Keratinocyte (primary cell): Measurements from ENCODE around the gene CD209. TPM values are rescaled to one million over a fixed set of nuclear protein-coding genes. Genes with fewer than 3 reads are reported as not detected.

Experiments used
- DNase-seq: peaks from one replicate; pipeline ENCODE4 v3.0.0-alpha.2; 2011; ENCODE audit warnings: low read depth, missing footprints, low spot score
- FAIRE-seq: peaks from 2 replicates; lab custom pipeline; 2011; peaks lifted over from hg19 to GRCh38; lab: Jason Lieb, UNC
- H2AFZ ChIP-seq: 2 replicates; pipeline ENCODE4 v1.6.0; 2012; ENCODE audit warnings: low read length, control low read depth, inconsistent platforms; ENCODE audit not compliant: control insufficient read depth
- H3K27ac ChIP-seq: 2 replicates; pipeline ENCODE4 v1.5.1; 2011; ENCODE audit warnings: low read length; ENCODE audit not compliant: control insufficient read depth, insufficient read depth
- H3K27me3 ChIP-seq: 3 replicates; pipeline ENCODE4 v1.6.0; 2011; ENCODE audit warnings: low read length; ENCODE audit not compliant: control insufficient read depth, insufficient read depth; ENCODE audit errors: extremely low read depth
- H3K36me3 ChIP-seq, 2 experiments: 2 replicates in 1 of 2; 3 replicates in 1 of 2; pipeline ENCODE4 v1.5.1; 2011; ENCODE audit warnings: low read length in 2 of 2, mild to moderate bottlenecking in 1 of 2; ENCODE audit not compliant: control insufficient read depth in 2 of 2, insufficient read depth in 2 of 2; ENCODE audit errors: extremely low read depth in 1 of 2
- H3K4me1 ChIP-seq: 3 replicates; pipeline ENCODE4 v1.5.1; 2011; ENCODE audit warnings: low read length; ENCODE audit not compliant: control insufficient read depth, insufficient read depth; ENCODE audit errors: extremely low read depth
- H3K4me2 ChIP-seq: 3 replicates; pipeline ENCODE4 v1.6.0; 2011; ENCODE audit warnings: low read depth, low read length; ENCODE audit not compliant: control insufficient read depth, insufficient read depth; ENCODE audit errors: extremely low read depth
- H3K4me3 ChIP-seq, 3 experiments: fragments of 200-600 bp in 1 of 3; sonication (generic) in 1 of 3; 2 replicates in 2 of 3; 3 replicates in 1 of 3; pipeline ENCODE4 v1.5.1; 2011 to 2016; ENCODE audit warnings: low read length in 3 of 3, mild to moderate bottlenecking in 3 of 3, control low read depth in 2 of 3, inconsistent platforms in 1 of 3, low read depth in 1 of 3, mixed read lengths in 1 of 3, mixed run types in 1 of 3, moderate library complexity in 1 of 3; ENCODE audit not compliant: control insufficient read depth in 2 of 3, insufficient read depth in 2 of 3; ENCODE audit errors: extremely low read depth in 1 of 3
- H3K79me2 ChIP-seq: 2 replicates; pipeline ENCODE4 v1.6.0; 2012; ENCODE audit warnings: low read length; ENCODE audit not compliant: control insufficient read depth, insufficient read depth
- H3K9ac ChIP-seq: 3 replicates; pipeline ENCODE4 v1.6.0; 2011; ENCODE audit warnings: low read length; ENCODE audit not compliant: control insufficient read depth, insufficient read depth; ENCODE audit errors: extremely low read depth
- H3K9me1 ChIP-seq: 3 replicates; pipeline ENCODE4 v1.6.0; 2011; ENCODE audit warnings: low read length; ENCODE audit not compliant: control insufficient read depth, insufficient read depth; ENCODE audit errors: extremely low read depth
- H3K9me3 ChIP-seq: 2 replicates; pipeline ENCODE4 v1.5.1; 2012; ENCODE audit warnings: low read depth, low read length; ENCODE audit not compliant: control insufficient read depth
- H4K20me1 ChIP-seq: 3 replicates; pipeline ENCODE4 v1.6.0; 2011; ENCODE audit warnings: low read length; ENCODE audit not compliant: control insufficient read depth, insufficient read depth; ENCODE audit errors: extremely low read depth
- EZH2 ChIP-seq: IDR thresholded peaks from one replicate; pipeline ENCODE4 v1.6.1; 2012; ENCODE audit warnings: inconsistent platforms, mild to moderate bottlenecking, low read length, moderate library complexity
- dilution Hi-C: fragments of 300-500 bp; cut with MboI; formaldehyde crosslinking; loops from one replicate; pipeline ENCODE4 v1.7.0; 2020; ENCODE audit warnings: low sequenced_read_pairs; ENCODE audit not compliant: extremely low pct_ligation_motif_present
- polyA plus RNA-seq, 5 experiments: library from polyadenylated mRNA; depleted of rRNA in 3 of 5; stranded (reverse) in 3 of 5; stranded (forward) in 1 of 5; unstranded in 1 of 5; fragments of >200 nt; gene quantifications; 1 replicate in 1 of 5; 2 replicates in 3 of 5; 3 replicates in 1 of 5; pipeline versions ENCODE4 v1.2.1 to v1.2.3, GENCODE V29; 2011 to 2012; ENCODE audit warnings: missing spikeins in 2 of 5, low read depth in 1 of 5, low replicate concordance in 1 of 5
- TF ChIP-seq, protein P1 (sequence below), 3 experiments: IDR thresholded peaks in 1 of 3; conservative IDR thresholded peaks in 1 of 3; optimal IDR thresholded peaks in 1 of 3; 2 replicates in 2 of 3; 3 replicates in 1 of 3; pipeline versions ENCODE3 to v1.5.1; 2011; ENCODE audit warnings: low read length in 3 of 3, mild to moderate bottlenecking in 3 of 3, moderate library complexity in 2 of 3, control low read depth in 1 of 3, inconsistent platforms in 1 of 3; ENCODE audit not compliant: insufficient read depth in 2 of 3; ENCODE audit errors: extremely low read depth in 1 of 3

CD209 gene
- polyA plus RNA-seq, 1 donor (not counting 4 experiments of a cell fraction or from before 2014, with no cell fraction given), result not detected

GRCh38 chr19:7743425-7743841 lies 3.9 kb downstream of the CD209 start:
- DNase-seq, result no peak
- no peaks in the 10 kb centered on the region for H3K27me3 ChIP-seq
- FAIRE-seq, result no peak
- H4K20me1 ChIP-seq, result no peaks in the 10 kb centered on the region
- no peak overlapping the region for H3K27ac ChIP-seq
- no peak for TF ChIP-seq EZH2
- TF ChIP-seq, protein P1, sequence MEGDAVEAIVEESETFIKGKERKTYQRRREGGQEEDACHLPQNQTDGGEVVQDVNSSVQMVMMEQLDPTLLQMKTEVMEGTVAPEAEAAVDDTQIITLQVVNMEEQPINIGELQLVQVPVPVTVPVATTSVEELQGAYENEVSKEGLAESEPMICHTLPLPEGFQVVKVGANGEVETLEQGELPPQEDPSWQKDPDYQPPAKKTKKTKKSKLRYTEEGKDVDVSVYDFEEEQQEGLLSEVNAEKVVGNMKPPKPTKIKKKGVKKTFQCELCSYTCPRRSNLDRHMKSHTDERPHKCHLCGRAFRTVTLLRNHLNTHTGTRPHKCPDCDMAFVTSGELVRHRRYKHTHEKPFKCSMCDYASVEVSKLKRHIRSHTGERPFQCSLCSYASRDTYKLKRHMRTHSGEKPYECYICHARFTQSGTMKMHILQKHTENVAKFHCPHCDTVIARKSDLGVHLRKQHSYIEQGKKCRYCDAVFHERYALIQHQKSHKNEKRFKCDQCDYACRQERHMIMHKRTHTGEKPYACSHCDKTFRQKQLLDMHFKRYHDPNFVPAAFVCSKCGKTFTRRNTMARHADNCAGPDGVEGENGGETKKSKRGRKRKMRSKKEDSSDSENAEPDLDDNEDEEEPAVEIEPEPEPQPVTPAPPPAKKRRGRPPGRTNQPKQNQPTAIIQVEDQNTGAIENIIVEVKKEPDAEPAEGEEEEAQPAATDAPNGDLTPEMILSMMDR (optimal IDR thresholded peaks at IDR 0.05 in 1 of 3, IDR thresholded peaks at IDR 0.05 in 1 of 3, conservative IDR thresholded peaks at IDR 0.05 in 1 of 3; ENCODE audit: extremely low read depth in 1 of 3, insufficient read depth in 2 of 3, low read length in 3 of 3), result no peak
- no peak overlapping the region for H3K9ac ChIP-seq
- H3K4me2 ChIP-seq, result no peak overlapping the region
- no peaks in the 10 kb centered on the region for H3K36me3 ChIP-seq
- no peaks in the 10 kb centered on the region for H3K9me1 ChIP-seq
- no peak overlapping the region for H2AFZ ChIP-seq
- dilution Hi-C loops, result no loop called here
- H3K79me2 ChIP-seq, result no peaks in the 10 kb centered on the region
- H3K4me1 ChIP-seq, result no peaks in the 10 kb centered on the region
- H3K9me3 ChIP-seq, result no peaks in the 10 kb centered on the region
- no peak overlapping the region for H3K4me3 ChIP-seq

DNA sequence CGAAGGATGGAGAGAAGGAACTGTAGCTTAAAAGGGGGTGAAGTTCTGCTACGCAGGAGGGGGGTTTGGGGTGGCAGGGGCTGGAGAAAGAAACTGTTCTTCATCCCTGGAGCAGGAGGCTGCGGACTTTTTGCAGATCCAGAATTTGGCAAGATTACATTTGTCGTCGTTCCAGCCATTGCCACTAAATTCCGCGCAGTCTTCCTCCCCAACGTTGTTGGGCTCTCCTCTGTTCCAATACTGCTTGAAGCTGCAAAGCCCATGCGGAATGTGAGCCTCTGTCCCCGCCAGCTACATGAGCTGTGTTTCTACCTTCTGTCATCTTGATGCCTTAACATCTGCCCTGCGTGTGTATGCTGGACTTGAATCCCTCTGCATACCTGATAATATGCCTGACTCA lies 4.3 kb downstream of the CD209 start:
- TF ChIP-seq, protein P1 (optimal IDR thresholded peaks at IDR 0.05 in 1 of 3, IDR thresholded peaks at IDR 0.05 in 1 of 3, conservative IDR thresholded peaks at IDR 0.05 in 1 of 3; ENCODE audit: extremely low read depth in 1 of 3, insufficient read depth in 2 of 3, low read length in 3 of 3), result no peak
- no peak for TF ChIP-seq EZH2
- FAIRE-seq (no peak), DNase-seq (no peak)
- no peaks in the 10 kb centered on the region for H3K9me1 ChIP-seq
- no peaks in the 10 kb centered on the region for H3K36me3 ChIP-seq
- no peaks in the 10 kb centered on the region for H3K4me1 ChIP-seq
- no peak overlapping the region for H3K4me2 ChIP-seq
- H3K9ac ChIP-seq, result no peak overlapping the region
- no peaks in the 10 kb centered on the region for H3K9me3 ChIP-seq
- H2AFZ ChIP-seq, result no peak overlapping the region
- dilution Hi-C loops, result no loop called here
- no peaks in the 10 kb centered on the region for H3K27me3 ChIP-seq
- H4K20me1 ChIP-seq, result no peaks in the 10 kb centered on the region
- no peaks in the 10 kb centered on the region for H3K79me2 ChIP-seq
- no peak overlapping the region for H3K27ac ChIP-seq
- no peak overlapping the region for H3K4me3 ChIP-seq
